Kidney (tissue), 14 donors: ENCODE data around the gene DOCK6. TPM values are rescaled to one million over a fixed set of nuclear protein-coding genes. Genes with fewer than 3 reads are reported as not detected.
A peak's percentile ranks its signal among the peaks of the same experiment; 100 is the strongest.

Experiments used
- DNase-seq, 5 donors: peaks; one replicate each; pipeline ENCODE4 v3.0.0-alpha.2; 2013 to 2020
- FAIRE-seq: peaks from 2 replicates; lab custom pipeline; 2012; peaks lifted over from hg19 to GRCh38; lab: Jason Lieb, UNC
- H3K27ac ChIP-seq, 2 donors: one replicate each; pipeline ENCODE4 v1.7.0; 2013; ENCODE audit warnings: low read depth in 2 of 2, low read length in 2 of 2, inconsistent platforms in 1 of 2
- H3K27me3 ChIP-seq: one replicate; pipeline ENCODE4 v1.7.1; 2013; ENCODE audit warnings: low read length, inconsistent platforms; ENCODE audit not compliant: control insufficient read depth, insufficient read depth
- H3K36me3 ChIP-seq, 3 donors: one replicate each; pipeline versions ENCODE4 v1.7.0 to v1.7.1; 2013; ENCODE audit warnings: low read length in 3 of 3, control low read depth in 1 of 3, inconsistent platforms in 1 of 3; ENCODE audit not compliant: insufficient read depth in 3 of 3, control insufficient read depth in 2 of 3
- H3K4me1 ChIP-seq, 3 donors: one replicate each; pipeline versions ENCODE4 v1.7.0 to v1.7.1; 2013; ENCODE audit warnings: low read length in 3 of 3, inconsistent platforms in 1 of 3, low read depth in 1 of 3; ENCODE audit not compliant: control insufficient read depth in 2 of 3, insufficient read depth in 2 of 3
- H3K4me3 ChIP-seq, 3 donors: one replicate each; pipeline versions ENCODE4 v1.7.0 to v1.8.1; 2013; ENCODE audit warnings: low read length in 3 of 3, control low read depth in 1 of 3, inconsistent platforms in 1 of 3
- H3K9ac ChIP-seq, 3 donors: one replicate each; pipeline versions ENCODE4 v1.7.0 to v1.7.1; 2013; ENCODE audit warnings: low read length in 3 of 3, control low read depth in 1 of 3, inconsistent platforms in 1 of 3
- H3K9me3 ChIP-seq, 3 donors: one replicate each; pipeline versions ENCODE4 v1.7.0 to v1.7.1; 2013; ENCODE audit warnings: low read length in 3 of 3, control low read depth in 1 of 3, inconsistent platforms in 1 of 3; ENCODE audit not compliant: control insufficient read depth in 2 of 3, insufficient read depth in 1 of 3
- CTCF ChIP-seq: IDR thresholded peaks from 3 replicates; pipeline ENCODE4 v1.5.1; 2012; ENCODE audit warnings: mild to moderate bottlenecking, moderate library complexity, borderline replicate concordance; ENCODE audit not compliant: insufficient read depth; ENCODE audit errors: extremely low read depth
- intact Hi-C: fragments of 100-400 bp; cut with DNase I; formaldehyde crosslinking; loops from one replicate; pipeline ENCODE4 v1.11.1; 2022
- polyA plus RNA-seq: library from polyadenylated mRNA; stranded (reverse); fragments of 350-450 nt; fragmentation: Illumina TruSeq; extraction: RNeasy Lipid Tissue Mini Kit (QIAGEN cat#74804); gene quantifications from one replicate; pipeline ENCODE4 v1.2.3, GENCODE V29; 2014; ENCODE audit warnings: low read depth, low replicate concordance; ENCODE audit not compliant: insufficient read depth
- total RNA-seq: library from RNA; stranded (reverse); fragmentation: NEBNext Ultra II Directional; extraction: Animal tissue kit (Norgen Biotek cat#: 25700); gene quantifications from one replicate; pipeline ENCODE4 v1.2.1, GENCODE V29; 2021
- donor health status: control.
- donor health status: control.
- donor health status: control.
- donor health status: control.
- donor health status: control.
- donor health status: DM: yes; HTN: yes; CAD: no.
- donor health status: Normal renal cell carcinoma (clear cell type).

DOCK6 gene
- total and polyA plus RNA-seq, 2 donors from 2014 or later, result 45.8 to 112 TPM

- no peaks in the 10 kb centered on the region for H3K36me3 ChIP-seq
- no peaks in the 10 kb centered on the region for H3K27me3 ChIP-seq
- DNase-seq (peak in 2 of 5 donors; percentile 17 to 36), FAIRE-seq (no peak)
- TF ChIP-seq CTCF, result no peak
- no peak overlapping the region for H3K4me3 ChIP-seq
- H3K9ac ChIP-seq, result no peak overlapping the region
- no peaks in the 10 kb centered on the region for H3K4me1 ChIP-seq
- H3K9me3 ChIP-seq, result no peaks in the 10 kb centered on the region
- intact Hi-C loops, result no loop called here
- H3K27ac ChIP-seq, result no peak overlapping the region
Observed at GRCh38 chr19:11284515-11284914, 22.2 kb upstream of the DOCK6 start.

GRCh38 chr19:11281356-11282049 is 19.2 kb upstream of the DOCK6 start:
- H3K4me3 ChIP-seq, result no peak overlapping the region
- no peaks in the 10 kb centered on the region for H3K36me3 ChIP-seq
- intact Hi-C loops, result no loop called here
- TF ChIP-seq CTCF, result no peak
- H3K27me3 ChIP-seq, result no peaks in the 10 kb centered on the region
- no peak overlapping the region for H3K27ac ChIP-seq
- H3K9ac ChIP-seq, result no peak overlapping the region
- DNase-seq (peak in 1 of 5 donors; percentile 30), FAIRE-seq (no peak)
- no peaks in the 10 kb centered on the region for H3K4me1 ChIP-seq
- H3K9me3 ChIP-seq, result no peaks in the 10 kb centered on the region

GRCh38 chr19:11279505-11280236 is 17.3 kb upstream of the DOCK6 start:
- Histone ChIP-seq H3K4me1 (no peaks in the 10 kb centered on the region), H3K9ac (no peak overlapping the region), H3K27ac (no peak overlapping the region), H3K36me3 (no peaks in the 10 kb centered on the region), H3K9me3 (no peaks in the 10 kb centered on the region), H3K27me3 (no peaks in the 10 kb centered on the region), H3K4me3 (no peak overlapping the region)
- no peak for FAIRE-seq
- intact Hi-C loops, result no loop called here
- DNase-seq, result no peak
- no peak for TF ChIP-seq CTCF
